GM21619 (cell line): ENCODE measurements around the gene HOXA13.

Experiments
- ATAC-seq: cut with Tn5 transposase; IDR thresholded peaks from one replicate; pipeline ENCODE4 v1.9.1; 2021; ENCODE audit not compliant: unreplicated experiment

HOXA13 gene

DNA sequence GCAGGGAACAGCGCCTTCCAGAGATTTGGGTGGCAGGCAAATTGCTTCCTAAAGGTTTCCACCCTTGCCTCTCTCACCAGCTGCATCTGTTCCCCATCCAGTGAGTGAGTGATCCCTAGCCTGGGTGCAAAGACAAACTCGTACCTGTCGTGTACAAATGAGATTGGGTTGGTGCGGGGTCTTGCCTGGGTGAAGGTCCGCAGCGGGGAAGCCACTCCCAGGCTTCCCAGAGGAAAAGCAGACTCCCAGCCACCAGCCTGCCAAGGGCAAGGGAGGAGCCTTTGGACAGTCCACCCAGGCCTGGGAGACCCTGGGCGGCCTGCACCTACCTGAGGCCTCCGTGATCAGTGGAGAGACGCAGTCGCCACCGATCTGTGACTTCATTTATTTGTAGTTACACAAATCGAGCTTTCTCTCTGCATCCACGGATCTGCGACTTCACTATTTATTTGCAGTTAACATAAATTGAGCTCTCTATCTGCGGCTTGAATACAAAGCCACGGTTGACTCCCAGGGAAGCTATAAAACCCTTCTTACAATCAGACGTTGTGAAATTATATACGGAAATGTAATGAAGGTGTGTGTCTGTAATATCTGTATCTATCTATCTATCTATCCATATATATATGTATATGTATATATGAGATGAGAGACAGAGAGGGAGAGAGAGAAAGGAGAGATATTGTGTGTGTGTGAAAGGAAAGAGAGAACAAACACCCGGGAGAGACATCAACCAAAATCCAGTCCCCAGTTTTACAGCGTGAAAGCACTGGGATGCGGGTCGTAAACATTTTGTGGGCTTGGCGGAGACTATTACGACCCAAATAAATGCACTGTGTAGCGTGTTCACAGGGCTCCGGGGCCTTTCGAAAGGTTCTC is 40.4 kb downstream of the HOXA13 start:
- ATAC-seq = no peak

DNA sequence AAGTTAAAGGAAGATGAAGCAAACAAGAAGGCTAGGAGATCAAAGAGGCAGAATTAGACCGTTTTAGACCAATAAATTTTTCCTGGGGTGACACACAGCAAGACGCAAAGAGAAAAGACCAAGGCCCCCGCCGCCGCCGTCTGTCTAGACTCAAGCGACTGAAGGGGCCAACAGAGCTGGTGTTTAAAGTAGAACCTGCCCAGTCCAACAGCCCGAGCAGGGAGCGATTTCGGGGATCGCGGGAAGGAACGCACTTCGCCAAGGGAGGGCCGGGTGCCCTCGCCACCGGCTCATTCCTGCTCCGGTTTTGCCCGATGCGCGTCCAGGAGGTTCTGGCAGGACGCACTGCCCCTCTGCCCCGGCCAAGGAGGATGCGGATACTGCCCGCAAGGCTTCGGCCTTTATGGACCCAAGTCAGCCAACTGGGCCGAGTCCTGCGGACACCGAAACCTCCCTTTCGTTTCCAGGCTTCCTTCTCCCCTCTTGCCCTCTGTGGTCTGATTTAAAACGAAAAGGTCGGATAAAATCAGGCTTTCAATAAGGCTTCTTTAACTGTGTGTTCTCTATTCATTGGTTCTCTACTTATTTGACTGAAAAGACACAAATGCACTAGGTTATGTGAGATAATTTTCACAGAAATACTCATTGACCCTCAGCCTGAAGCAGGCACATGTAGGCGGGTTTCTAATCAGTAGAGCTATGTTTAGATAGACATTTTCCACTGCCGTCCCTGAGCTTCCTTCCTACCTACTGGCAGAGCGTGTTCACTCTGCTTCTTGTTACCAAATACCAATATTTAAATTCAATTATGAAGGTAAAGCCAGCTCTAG is 41.2 kb downstream of the HOXA13 start:
- no peak for ATAC-seq

DNA sequence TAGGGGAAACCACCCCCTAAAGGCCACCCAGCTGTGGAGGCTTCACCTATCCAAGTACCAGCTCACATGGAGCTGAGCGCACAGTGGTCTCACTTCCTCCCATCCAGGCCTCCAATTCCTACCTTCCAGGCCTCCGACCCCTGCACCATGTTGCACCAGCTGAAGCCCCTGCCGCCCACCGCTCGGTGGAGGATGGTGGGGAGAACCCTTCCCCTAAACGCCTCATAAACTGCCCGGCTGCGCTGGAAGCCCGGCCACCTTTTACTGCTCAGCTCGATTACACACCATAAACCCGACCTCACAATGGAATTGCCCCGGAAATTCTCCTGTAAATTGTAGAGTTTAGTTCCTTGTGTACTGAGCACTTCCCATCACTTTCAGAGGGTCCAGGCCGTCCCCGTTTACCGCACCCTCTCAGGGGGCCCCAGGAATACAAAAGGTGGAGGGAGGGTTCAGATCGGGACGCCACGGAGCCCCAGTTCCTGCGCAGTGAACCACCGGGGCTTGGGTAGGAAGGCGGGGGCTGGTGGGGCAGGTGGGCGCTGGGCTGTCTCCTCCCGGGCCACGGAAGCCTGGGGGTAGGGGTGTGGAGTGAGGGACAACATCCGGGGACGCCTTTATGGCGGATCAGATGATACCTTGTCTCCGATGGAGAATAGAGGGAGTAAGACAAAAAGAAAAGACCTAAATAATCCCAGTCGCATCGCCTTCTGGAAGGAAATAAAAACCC is 42.0 kb downstream of the HOXA13 start:
- no peak for ATAC-seq

DNA sequence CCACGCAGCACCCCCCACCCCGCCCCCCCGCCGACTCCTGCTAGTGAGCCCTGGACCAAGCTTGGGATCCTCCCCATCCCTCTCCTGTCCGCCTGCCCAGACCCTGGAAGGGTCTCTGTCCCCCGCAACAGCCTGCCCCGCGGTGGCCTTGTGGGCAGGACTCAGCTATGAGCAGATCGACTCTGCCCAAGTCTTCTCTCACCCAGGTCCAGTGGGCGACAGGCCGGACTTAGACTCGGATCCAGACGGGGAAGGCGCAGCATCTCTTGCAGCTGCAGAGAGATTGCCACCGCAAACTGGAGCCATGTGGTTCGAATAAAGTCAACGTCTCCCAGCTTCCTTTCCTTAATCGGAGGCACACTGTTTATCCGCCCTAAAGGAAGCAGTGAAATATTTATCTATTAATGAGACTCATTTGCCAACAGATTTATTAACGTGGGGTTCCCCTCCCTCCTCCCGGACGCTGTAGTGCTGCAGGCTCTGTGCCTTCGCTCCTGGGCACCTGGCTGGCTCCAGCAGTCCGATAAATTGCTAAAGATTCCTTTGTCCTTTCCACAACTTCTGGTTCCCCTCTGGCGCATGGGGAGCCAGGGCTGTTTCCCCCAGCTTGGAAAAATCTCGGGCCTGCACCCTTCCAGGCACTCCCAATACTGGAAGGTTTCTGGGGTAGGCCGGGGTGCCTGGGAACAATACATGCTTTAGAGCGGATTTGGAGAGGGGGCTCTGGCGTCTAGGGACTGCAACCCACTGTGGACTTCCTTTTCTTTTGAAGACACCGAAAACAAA is 42.8 kb downstream of the HOXA13 start:
- ATAC-seq = no peak

DNA sequence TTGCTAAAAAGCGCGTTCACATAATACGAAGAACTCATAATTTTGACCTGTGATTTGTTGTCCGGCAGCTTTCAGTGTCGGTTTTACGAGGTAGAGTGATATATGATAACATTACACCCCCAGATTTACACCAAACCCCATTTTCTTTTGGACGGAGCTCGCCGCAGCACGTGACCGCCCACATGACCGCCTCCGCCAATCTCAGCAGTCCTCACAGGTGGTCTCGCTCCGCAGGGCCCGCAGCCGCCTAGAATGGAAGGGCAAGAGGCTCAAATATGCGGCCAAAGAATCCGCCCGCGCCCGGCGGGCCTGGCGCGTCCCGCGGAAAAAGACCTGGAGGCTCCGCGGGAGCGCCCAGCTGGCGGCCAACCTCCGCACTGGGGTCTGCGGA is 43.4 kb downstream of the HOXA13 start, which contains the start of gene HOXA7:
TSS of gene HOXA7 (minus strand) at position 168 of the 391 bp plus-strand sequence. CDS start at position 38, 130 bp downstream.
- no peak for ATAC-seq

DNA sequence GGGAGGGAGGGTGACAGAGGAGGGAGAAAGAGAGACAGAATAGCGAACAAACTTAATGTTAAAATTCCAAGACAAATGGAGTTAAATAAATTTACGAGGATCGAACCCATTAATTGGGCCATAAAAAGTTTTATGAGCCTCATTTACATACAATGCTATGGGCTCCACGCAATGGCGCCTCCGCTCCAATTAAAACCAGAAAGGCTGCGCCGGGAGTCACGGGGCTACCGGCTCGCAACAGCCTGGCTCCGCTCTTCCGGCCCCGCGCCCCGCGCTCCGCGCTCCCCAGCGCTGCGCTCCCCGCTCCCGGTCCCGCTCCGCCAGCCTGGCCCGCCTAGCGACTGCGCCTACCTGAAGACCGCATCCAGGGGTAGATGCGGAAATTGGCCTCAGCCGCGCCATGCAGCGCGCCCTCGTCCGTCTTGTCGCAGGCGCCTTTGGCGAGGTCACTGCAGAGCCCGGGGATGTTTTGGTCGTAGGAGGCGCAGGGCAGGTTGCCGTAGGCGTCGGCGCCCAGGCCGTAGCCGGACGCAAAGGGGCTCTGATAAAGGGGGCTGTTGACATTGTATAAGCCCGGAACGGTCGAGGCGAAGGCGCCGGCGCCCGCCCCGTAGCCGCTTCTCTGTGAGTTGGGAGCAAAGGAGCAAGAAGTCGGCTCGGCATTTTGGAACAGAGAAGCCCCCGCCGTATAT is 43.9 kb downstream of the HOXA13 start:
- ATAC-seq = no peak

DNA sequence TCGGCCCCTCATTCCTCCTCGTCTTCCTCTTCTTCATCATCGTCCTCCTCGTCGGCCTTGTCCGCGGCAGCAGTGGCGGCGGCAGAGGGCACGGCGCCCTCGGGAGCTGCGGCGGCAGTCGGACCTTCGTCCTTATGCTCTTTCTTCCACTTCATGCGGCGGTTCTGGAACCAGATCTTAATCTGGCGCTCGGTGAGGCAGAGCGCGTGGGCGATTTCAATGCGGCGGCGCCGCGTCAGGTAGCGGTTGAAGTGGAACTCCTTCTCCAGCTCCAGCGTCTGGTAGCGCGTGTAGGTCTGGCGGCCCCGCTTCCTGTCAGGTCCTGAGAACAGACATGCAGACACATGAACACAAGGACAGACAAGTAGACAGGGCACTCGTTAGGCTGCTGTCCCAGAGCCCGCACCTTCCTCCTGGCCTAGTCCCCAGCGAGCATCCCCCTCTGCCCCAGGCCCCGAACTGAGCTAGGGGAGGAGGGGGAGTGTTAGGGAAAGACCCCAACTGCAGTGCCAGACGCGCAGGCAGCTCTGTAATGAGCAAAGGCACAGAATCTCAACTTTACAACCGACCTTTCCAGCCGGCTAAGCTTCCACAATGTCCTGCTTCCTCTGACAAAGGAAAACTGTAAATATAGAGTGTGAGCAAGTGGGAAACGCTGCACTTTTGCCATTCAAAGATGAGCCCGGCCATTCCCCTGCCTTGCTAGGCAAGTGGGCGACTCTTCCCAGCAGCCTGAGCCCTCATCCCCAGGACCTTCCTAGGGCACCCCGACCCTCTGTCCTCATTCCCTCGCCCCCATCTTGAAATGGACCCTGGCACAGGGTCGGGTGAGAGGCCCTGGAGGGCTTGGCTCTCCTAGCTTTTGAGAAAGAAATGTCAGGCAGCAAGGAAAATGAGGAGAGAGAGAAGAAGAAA is 44.7 kb downstream of the HOXA13 start:
- ATAC-seq = no peak

DNA sequence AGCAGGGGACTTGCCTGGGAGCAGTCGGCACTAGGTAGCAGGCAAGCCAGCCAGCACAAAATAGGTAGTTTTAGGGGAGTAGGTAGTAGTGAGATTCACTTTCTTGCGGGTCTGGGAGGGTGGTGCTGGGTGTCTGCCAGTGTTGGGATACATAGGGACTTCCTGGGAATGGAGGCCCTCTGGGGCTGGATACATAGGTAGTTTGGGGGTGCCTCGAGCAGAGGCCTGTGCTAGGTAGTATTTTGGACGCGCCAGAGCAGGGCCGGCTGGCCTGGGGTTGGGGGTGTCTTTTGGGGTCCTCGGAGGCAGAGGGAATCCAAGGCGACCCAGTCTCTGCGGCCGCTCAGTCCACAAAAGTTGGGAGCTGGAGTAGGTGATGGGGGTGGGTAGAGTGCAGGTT is 45.5 kb downstream of the HOXA13 start:
- no peak for ATAC-seq

DNA sequence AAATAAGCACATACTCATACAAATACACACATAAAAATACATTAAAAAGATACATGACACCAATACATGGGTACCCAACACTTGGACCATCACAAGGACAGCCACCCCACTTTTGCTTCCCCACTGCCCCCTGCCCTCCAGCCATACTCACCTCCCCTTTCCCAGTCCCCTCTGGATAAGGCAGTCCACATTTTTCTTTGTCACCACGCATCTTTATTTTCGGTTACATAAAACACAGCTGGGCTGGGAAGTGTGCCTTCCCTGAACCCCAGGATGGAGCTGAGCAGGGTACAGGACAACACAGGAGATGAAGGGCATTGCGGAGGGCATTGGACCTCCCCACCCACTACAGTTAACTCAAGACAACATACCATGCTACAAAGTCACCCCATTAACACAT is 46.4 kb downstream of the HOXA13 start:
- ATAC-seq = no peak

DNA sequence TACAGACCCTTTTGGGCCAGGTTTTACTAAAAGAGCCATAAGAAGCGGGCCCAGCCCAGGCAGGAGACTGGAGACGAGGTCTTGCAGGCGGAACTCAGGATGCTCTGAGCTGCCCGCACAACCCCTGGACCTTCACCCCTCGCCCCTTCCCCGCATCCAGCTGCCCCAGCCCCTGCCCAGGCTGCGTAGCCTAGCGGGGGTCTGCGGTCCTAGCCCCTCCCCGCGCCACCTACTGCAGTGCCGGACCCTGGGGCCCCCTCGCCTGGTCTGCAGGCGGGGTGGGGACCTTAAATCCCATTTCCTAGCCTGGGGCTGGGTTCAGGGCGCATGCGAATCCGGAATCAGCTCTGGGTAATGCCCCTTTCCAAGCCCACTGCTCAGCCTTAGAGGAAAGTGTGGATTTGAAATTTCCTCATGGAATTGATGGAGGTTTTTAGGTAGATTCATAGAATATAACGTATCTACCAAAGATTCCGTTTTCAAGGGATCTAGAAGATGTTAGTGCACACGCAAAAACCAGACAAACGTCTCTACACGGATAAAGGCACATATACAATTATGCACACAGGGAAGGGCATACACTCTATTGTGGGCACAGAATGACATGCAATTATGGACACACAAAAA is 47.0 kb downstream of the HOXA13 start:
- ATAC-seq = no peak

DNA sequence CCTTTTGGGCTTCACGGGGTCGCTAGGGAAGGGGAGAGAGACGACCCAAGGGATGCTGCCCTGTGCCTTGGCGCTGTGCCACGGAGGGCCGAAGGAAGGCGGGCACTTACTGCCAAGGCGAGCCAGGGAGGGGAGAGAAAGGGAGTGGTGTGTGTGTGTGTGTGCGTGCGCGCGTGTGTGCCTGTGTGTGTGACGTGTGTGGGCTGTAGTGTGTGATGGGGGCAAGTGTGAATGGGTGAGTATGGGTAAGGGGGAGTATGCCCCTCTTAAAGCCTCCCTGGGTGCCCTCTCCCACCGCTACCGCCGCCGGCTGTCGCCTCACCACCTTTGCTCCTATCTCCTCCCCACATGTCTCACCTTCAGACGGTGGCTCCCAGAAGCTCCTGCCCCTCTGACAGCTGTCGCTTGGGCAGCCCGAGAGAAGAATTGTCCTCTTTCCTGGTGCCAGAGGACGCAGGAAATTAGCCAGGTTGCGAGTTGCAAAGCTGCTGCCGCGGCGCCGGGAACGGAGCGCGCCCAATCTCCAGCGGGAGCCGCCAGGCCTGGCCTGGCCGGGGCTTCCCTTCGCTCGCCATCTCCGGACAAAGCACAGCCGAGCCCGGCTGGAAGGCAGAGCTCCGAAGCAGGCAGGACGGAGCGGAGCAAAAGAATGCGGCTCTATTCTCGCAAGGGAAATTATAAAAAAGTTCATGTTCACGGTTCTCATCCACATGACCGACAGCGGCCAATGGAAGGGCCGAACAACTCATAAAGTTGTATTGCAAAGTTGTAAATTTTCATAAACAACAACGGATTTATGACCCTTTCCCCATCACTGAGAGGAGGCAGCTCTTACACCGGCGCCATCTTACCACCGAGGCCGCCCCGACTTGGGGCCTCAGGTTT is 47.7 kb downstream of the HOXA13 start, which contains the start of gene HOXA3:
TSS of gene HOXA3 (minus strand) at position 653 of the 885 bp plus-strand sequence. CDS start 41,943 bp downstream, outside the sequence.
- no peak for ATAC-seq

DNA sequence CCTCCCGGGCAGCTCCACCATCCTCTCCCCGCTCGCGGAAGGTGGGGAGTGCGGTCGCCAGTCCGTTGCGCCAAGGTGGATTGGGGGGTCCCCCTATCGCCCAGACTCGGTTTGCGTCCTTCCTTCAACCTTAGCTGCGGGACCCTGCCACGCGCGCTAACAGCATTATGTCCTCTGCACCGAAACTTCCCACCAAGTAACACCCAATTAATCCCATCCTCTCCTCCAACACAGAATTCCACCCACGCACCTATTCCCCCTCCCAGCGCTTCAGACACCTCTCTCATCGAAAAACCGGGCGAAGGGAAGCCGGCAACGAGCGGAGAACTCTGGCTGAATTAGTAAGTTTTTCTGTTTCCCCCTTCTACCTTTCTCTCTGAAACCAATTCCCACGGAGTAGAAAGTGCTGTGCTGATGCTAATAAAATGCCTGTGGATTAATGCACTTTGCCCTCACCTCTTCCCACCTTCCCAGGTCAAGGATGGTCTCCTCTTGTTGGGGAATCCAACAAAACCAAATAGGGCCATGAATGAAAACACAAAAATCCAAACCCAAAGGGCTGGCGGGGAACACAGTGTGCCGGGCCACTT is 48.5 kb downstream of the HOXA13 start:
- no peak for ATAC-seq

DNA sequence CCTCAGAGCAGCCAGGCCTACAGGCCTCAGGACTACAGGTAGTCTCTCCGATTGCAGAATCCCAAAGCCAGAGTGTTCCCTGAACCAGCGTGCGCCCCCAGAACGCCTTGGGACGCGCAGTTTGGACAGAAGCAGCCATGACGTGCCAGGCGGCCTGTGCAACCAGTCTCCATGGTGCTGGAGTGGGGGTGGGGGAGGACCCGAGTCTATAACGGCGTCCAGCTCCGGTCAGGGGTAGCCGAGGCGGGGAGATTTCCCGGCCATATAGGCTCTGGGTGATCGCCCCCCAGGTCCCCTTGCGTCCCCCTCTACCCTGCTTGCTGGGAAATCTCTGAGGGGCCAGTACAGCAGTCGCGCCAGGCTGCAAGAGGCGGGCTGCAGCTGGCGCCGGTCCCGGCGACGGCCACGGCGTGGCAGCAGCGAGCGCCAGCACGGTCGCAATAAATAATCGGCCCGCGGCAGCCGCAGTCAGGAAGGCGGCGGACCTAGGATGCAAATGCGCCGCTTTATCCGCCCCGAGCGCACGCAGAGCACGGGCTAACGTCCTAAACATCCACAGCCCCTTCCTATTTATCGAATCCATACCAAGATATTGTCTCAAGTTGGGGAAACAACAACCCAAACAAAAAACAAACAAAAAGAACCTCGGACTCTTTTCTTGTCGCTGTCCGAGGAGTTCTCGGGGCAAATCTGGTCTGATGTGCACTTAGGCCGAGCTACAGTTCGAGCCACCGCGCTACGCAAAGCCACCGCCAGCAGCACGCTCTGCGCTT is 49.1 kb downstream of the HOXA13 start:
- peak; percentile 77 for ATAC-seq

DNA sequence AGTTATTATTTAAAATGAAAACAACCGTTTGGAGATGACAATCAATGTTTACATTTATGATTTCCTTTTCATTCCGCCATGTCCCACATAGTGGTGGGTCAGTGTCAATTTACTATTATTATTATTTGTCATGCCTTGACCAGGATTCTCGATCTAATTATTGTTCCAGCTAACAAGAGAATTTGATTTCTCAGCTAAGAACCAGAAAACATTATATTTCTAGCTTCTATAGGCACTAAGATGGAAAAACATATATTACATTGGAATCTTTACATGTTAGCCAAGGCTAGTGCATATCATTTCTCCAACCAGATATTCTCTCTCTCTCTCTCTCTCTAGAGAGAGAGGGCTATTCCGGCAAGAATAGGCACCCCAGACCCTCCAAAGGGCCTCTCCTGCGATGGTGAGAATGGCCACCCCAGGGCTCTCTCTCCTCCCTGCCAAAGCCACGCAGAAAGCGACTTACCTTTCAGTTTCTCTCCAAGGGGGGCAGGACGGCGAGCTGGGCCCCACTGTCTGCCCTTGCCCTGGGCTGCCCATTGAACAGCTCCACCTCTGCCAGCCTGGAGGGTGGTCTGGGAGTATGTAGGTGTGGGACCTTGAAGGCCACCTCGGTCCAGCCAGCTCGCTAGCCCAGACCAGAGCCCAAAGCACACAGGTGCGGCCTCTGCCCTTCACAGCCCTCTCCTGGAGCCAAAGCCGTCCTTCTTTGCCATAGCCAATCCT is 49.9 kb downstream of the HOXA13 start:
- no peak for ATAC-seq
